H54 (cell line): Measurements from ENCODE around the gene DLX2.
A peak's percentile ranks its signal among the peaks of the same experiment; 100 is the strongest.
"Not testable (repeated sequence)": the region's sequence is repeated elsewhere in the genome, so short reads cannot be mapped to it uniquely, and the experiment has no call there.

ENCODE experiments used
- DNase-seq: peaks from one replicate; pipeline ENCODE4 v3.0.0; 2011; ENCODE audit warnings: low spot score, mixed read lengths; ENCODE audit not compliant: insufficient read length
- FAIRE-seq: peaks from 3 replicates; lab custom pipeline; 2011; peaks lifted over from hg19 to GRCh38; lab: Jason Lieb, UNC
- POLR2A ChIP-seq: IDR thresholded peaks from 2 replicates; pipeline ENCODE4 v1.6.1; 2011; ENCODE audit warnings: low read depth, mild to moderate bottlenecking, low read length

DLX2 gene

GRCh38 chr2:172079416-172079815, 23.3 kb downstream of the DLX2 start:
- FAIRE-seq (no peak), DNase-seq (no peak)
- no peak for TF ChIP-seq POLR2A

DNA sequence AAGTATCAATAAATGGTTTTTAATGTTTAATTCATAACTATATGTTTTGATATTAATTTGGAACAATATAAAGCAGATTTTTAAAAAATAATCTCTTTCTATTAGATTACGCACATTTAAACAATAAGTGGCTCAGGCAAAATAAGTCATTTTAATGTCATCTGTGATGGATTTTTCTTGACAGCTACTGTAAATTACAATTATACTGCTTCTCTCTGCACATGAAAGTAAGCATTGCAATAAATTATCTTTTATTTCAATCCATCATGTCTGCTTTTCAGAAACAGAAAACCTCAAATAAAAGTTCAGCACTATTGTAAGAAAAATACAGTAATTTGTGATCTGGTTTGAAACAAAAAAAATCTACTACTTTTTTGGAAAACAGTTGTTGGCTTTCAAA, 28.4 kb downstream of the DLX2 start:
- no peak for FAIRE-seq

DNA sequence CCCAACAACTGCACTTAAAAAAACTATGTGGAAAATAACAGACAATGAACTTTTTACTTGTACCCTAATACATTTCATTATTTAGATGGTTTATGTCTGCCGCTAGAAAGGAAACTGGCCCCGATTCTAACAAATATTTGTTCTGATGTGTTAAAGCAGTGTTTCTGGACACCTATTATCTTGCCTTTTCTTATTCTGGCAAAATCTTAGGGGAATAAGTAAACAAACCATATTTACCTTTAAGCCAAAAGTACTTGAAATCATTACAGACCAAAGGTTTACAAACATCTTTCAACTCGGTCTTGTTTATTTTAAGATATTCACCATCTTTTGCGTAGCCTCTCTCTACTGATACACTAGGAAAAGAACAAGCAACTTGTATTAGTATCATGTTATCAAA, 29.2 kb downstream of the DLX2 start:
- FAIRE-seq (no peak), DNase-seq (no peak)
- TF ChIP-seq POLR2A = no peak

More for the DNA sequence above, 28.4 kb downstream of the DLX2 start:
- DNase-seq = no peak
- no peak for TF ChIP-seq POLR2A

- TF ChIP-seq POLR2A = no peak
- DNase-seq = no peak
- FAIRE-seq = no peak
Measured at GRCh38 chr2:172072706-172073105, 30.0 kb downstream of the DLX2 start.

- DNase-seq (no peak), FAIRE-seq (no peak)
- TF ChIP-seq POLR2A = no peak
Measured at GRCh38 chr2:172072303-172072702, 30.4 kb downstream of the DLX2 start.

- no peak for TF ChIP-seq POLR2A
- FAIRE-seq (peak; percentile 67), DNase-seq (no peak)
Measured at GRCh38 chr2:172070936-172071335, 31.8 kb downstream of the DLX2 start.

DNA sequence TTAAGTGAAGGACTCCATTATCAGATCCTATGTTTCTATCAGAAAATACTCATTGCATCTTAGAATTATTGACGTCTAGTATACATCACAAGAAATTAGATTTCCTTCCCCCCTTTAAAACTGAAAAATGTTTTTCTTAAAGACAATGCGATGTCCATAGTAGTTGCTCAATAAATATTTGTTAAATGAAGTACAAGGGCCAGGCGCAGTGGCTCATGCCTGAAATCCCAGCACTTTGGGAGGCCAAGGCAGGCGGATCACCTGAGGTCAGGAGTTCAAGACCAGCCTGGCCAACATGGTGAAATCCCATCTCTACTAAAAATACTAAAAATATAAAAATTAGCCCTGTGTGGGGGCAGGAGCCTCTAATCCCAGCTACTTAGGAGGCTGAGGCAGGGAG, 34.8 kb downstream of the DLX2 start:
- DNase-seq, FAIRE-seq: not testable (repeated sequence)

DNA sequence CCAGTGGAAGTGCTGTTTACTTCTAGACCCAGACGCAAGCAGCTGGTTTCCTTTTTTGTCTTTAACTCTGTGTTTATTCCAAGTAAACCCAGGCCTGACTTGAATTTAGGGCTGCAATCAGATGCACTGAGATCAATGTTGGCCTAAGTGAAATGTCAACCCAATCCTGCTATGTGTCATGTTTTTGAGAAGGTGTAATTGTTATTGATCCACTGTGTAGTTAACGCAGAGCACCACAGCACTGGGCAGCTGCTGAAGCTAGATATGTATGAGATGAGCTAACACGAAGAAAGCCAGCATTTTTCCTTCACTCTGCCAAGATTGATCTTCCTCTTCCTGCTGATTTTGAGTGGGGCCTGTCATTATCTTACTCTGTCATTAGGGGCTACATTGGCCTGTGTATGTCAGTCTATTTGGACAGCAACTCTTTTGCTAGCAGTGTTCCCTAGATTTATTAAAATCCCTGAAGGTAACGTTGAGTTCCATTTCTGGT, 36.3 kb downstream of the DLX2 start:
- DNase-seq (no peak), FAIRE-seq (peak; percentile 53)
- no peak for TF ChIP-seq POLR2A

GRCh38 chr2:172065111-172065510, 37.6 kb downstream of the DLX2 start:
- no peak for FAIRE-seq
- no peak for DNase-seq
- no peak for TF ChIP-seq POLR2A

GRCh38 chr2:172063446-172063845, 39.3 kb downstream of the DLX2 start:
- TF ChIP-seq POLR2A = no peak
- DNase-seq (no peak), FAIRE-seq (no peak)

DNA sequence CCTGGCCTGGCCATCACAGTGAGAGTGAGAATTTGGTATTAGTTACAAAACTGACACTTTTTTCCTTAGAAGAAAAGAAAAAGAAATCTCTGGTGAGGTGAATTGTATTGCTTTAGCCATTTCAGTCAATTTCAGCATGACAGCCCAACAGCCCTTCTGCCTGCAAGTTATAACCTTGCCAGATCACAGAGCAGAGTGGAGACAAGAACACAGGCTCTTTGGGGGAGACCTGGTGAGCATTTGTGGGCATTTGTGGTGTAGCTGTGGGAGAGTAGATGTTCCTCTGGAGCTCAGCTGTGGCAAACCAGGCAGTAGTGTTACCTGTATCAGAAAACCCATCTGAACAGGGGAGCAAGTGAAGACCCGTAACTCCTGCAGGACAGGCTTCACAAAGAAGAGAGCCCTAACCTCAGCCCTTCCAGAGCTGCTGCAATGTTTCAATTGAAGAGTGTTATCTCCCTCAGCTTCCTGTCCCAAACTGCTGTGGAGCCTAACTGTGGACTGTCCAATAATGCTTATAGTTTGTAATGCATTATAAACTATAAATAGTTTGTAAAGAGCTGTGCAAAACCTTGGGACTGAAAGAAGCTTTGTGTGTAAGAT, 40.2 kb downstream of the DLX2 start:
- FAIRE-seq (no peak), DNase-seq (no peak)
- TF ChIP-seq POLR2A = no peak

DNA sequence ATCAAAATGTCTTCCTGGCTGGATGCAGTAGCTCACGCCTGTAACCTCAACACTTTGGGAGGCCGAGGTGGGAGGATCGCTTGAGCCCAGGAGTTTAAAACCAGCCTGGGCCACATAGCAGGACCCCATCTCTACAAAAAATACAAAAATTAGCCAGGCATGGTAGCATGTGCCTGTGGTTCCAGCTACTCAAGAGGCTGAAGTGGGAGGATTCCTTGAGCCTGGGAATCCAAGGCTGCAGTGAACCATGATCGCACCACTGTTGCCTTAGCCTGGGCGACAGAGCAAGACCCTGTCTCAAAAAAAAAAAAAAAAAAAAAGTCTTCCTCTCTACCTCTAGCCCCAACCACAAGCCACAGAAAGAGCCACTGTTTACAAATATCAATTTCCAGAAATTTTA, 42.6 kb downstream of the DLX2 start:
- FAIRE-seq = not testable (repeated sequence)

DNA sequence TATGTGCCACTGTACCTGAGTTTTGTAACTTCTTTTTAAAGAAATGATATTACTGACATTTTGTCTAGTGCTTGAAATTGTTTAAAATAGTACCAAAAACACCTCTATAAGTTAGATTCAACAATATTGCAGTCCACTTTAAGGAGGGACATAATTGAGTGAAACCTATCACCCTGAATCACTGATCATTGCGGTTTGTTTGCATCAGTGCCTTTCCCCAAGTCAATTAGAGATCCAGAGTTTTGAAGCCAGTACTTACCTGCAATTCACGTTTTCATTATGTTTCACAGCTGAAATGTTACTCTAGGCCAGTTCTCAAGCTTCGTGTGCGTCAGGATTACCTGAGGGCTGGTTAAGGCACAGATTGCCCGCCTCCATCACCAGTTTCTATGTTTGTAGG, 44.0 kb downstream of the DLX2 start:
- DNase-seq (no peak), FAIRE-seq (no peak)
- TF ChIP-seq POLR2A = no peak

More for the DNA sequence above, 42.6 kb downstream of the DLX2 start:
- not testable (repeated sequence) for DNase-seq

DNA sequence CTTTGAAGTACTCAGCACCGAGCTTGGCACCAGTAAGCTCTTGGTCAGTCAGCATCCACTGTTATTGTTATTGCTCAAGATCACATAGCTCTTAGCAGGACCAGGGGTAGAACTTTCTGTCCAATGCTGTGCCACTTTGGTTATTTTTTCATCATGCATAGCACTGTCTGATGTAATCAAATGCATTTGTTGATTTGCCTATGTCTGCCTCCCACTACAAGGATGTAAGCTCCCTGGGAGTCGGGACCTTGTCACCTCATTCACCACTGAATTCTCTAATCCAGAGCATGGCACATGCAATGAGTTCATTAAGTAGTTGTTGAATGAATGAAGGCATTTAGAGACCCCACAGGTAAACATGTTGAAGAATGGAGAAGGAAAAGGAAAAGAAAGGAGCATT, 46.4 kb downstream of the DLX2 start:
- no peak for FAIRE-seq
- TF ChIP-seq POLR2A = no peak
- no peak for DNase-seq

DNA sequence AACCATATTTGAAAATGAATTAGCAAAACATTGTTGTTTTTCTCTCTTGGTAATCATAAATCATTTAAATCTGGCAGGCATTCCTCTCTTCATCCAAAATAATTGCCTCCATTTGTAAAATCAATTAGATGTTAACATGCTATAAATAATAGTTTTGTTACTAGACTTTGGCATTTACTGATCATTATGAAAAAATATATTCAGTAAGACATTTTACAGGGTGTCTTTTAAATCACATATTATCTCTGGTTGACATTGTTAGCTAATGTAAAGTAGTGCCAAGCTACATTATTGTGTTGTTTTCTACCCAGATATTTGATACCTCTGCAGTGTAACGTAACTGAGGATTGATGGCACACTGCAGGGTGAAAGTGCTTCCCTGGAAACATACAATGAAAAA, 49.2 kb downstream of the DLX2 start:
- DNase-seq = no peak
- FAIRE-seq = no peak
- TF ChIP-seq POLR2A = no peak
